SW480 (cell line): ENCODE results near the gene LIPC.
"Not testable (repeated sequence)": the region's sequence is repeated elsewhere in the genome, so short reads cannot be mapped to it uniquely, and the experiment has no call there.

Source experiments
- DNase-seq: peaks from one replicate; pipeline ENCODE4 v3.0.0-alpha.2; 2016; ENCODE audit warnings: low spot score

LIPC gene

DNA sequence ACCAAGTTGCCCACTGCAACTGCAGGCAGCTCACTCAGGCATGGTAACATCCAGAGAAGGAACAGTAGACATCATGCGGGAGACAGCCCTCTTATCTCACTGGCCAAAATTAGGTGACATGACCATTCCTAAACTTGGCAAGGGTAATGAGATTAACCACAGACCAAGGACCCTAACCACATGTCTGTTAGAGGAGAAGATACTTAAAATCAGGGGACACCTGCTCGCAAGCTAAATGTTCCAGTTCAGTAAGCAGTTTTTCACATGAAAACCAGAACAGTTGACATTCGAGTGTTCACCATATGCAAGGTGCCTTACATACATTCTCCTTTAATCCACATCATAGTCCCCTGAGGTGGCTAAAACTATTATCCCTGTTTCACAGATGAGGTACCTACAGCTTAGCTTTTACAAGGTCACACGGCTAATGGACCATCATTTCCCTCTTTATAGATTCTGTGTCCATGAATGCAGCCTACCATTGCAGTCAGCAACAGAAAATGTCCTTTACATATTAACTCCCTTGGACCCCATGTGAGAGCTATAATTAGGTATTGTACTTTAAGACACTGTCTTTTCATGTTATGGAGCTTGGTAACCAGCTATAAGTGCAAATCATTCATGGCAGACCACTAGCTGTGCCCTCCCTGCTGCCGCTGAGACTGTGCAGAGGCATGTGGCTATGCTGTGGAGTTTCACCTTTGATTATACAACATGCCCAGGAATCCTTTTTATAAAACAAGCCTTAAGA, 154.1 kb downstream of the LIPC start:
- no peak for DNase-seq

GRCh38 chr15:58587486-58587885, 155.7 kb downstream of the LIPC start:
- DNase-seq, result no peak

DNA sequence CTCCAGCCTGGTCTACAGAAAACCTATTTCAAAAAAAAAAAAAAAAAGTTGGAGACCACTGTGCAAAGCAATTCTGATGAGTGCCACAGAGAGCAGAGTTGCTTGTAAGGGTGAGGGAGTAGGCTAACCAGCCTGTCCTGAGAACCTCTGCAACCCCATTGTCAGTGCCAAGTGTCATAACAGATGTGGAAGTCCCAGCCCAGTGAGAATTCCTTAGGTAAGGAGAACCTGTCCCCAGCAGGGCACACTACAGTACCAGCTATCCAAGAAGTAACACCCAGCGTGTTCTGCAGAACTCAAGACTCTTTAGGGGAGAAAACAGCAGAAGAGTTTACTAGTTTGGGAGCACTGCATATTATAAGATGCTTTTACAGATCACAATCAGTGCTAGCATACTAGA, 156.3 kb downstream of the LIPC start:
- no peak for DNase-seq

DNA sequence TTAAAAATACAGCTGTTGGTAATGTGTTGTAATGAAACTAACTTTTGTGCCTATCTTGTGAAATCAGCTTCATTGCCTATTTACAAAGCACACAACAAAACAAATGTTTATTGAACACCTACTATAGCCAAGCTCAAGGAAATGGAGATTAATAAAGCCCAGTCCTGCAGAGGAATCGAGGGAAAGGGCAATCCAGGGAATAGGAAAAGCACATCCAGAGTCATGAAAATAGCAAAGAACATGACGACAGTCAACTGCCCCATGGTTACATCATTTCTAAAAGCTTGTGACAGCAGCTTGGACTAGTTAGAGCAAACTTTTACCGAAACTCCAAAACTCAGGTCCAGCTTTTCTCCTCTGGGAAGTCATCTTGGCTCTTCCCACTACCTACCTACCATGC, 157.3 kb downstream of the LIPC start:
- no peak for DNase-seq

DNA sequence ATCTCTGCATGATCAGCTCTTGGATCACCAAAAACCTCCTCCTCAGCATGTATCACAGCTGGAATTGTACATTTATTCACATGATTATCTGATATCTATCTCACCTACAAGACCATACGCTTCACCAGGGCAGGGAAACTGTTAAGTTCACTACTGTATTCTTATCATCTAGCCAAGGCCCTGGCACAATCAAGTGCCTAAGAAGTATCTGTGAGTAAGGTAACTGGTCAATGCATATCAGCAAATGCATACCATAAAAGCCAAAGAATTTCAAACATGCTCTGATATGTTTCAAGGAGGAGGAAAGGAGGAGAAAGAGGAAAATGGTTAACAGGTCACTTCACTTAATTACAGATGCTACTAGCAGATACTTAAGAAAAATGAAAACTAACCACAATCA, 158.4 kb downstream of the LIPC start:
- DNase-seq, result no peak

DNA sequence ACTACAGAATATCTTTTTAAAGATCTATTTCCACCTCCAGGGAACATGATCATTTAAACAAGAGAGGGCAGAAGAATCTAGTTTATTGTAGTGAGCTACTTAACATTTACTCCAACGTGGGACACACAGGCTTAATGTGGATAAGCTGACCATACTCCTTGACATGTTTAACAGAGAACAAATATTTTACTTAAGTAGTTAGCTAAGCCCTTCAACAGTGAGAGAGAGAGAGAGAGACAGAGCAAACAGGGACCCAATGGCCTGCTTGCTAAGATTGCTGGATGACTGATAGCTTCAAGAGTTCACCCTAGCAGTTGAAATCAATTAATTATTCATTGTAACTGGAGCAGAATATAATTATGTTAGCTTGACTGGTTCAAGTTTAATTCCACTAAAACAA, 159.1 kb downstream of the LIPC start:
- DNase-seq, result no peak

DNA sequence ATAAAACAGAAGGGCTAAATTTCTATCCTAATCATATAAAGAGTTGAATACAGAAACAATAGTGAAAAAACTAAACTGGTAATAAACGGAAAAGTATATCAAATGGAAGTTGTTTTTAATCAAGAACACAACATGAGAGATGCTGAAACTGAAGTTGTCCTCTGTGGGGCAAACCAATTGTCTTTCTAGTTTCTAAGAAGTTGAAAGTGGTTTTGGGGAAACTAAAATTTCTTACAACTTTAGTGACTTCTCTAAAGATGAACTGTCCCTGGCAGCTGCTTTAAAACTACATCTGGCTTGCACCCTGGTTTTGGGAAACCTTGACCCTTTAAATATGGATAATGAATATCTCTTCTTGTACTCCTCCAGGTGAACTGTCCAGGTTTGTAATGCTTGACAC, 162.1 kb downstream of the LIPC start:
- DNase-seq, result no peak

- no peak for DNase-seq
Observed at GRCh38 chr15:58594898-58595297, 163.1 kb downstream of the LIPC start.

DNA sequence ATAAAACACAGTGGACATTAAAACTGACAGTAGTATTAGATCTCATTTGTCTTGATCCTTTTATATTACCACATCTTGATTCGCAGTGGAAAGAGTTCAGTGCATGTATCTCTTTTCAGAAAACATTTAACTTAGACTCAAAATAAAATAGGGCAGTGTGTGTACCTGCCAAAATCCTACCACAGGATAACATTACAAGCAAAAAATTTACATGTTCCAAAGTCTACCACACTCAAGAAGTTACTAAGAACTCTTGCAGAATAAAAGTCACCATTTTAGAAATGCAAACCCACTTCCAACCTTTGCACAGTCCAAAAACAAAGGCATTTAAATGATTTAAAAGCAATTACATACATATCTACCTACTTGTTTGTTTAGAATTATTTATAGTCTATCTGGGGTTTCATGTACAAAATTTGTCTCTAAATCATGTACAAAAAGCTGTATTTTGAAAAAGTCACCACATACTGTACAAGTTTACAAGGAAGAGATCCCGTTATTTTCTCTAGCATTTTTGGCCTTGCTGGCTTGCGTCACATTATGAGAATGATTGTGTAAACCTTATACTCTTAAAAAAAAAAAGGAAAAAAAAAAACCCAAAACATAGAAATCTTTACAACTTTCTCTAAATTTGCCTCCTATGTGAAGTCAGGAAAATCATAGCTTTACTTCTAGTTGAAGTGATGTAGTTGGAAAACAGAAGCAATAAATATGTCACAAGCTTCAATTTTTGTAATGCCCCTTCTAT, 163.9 kb downstream of the LIPC start:
- no peak for DNase-seq

- no peak for DNase-seq
Observed at GRCh38 chr15:58597943-58598828, 166.4 kb downstream of the LIPC start.

DNA sequence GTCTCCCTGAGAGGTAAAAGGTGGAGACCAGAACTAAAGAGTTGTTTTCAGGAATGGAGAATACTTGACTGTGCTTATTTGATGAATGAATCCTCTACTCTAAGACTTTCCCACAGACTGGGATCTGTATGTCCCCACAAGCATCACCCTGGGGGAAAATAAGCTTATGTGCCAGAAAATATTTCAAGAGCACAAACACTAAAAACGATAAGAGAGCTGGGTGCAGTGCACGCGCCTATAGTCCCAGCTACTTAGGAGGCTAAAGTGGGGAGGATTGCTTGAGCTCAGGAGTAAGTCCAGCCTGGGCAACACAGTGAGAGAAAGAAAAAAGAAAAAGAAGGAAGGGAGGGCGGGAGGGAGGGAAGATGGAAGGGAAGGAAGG, 167.0 kb downstream of the LIPC start:
- no peak for DNase-seq

GRCh38 chr15:58602823-58603222, 171.0 kb downstream of the LIPC start:
- DNase-seq, result no peak

GRCh38 chr15:58603927-58604326, 172.1 kb downstream of the LIPC start:
- DNase-seq, result not testable (repeated sequence)

DNA sequence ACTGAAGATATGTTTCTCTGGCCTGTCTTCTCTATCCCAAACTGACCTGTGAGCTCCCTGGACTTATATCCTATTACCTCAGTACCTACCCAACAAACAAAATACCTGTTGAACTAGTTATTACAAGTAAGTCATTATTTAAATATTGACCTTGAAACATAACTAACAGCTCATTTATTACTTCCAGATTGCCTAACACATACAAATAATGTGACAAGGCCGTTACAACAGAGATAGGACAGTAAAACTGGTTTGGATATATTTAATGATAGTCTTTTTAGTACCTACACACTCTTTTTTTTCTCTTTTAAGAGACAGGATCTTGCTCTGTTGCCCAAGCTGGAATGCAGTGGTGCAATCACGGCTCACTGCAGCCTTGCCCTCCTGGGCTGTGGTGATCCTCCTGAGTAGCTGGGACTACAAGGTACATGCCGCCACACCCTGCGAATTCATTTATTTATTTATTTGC, 172.7 kb downstream of the LIPC start:
- no peak for DNase-seq

DNA sequence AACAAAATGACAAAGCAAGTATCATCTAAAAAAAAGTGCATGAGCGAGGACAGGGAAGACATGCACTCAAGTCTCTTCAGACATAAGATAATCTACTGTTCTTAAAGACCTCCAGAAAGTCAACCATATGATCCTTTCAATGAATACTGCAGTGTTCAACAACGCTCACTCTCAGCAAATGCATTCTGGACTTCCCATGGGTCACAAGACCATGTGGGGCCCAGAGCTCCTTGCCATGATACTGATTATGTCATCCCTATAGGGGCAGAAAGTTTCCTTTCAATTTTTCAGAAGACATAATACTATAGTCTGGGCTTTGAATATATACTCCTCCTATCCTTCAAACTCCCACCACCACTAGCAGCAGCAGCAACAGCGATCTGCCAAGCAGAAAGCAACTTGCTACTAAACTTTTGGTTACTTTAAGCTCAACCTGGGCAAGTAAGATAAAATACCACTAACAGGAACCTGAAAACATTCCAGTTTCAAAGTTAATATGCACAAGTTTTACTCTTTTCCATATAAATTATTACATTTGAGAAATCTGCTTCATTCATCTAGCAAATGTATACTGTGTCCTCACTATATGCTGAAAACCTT, 174.2 kb downstream of the LIPC start:
- no peak for DNase-seq

GRCh38 chr15:58606577-58607080, 174.8 kb downstream of the LIPC start:
- DNase-seq, result no peak

GRCh38 chr15:58608129-58608590, 176.4 kb downstream of the LIPC start:
- DNase-seq, result peak; percentile 70

- DNase-seq, result no peak
Observed at GRCh38 chr15:58608711-58609110, 176.9 kb downstream of the LIPC start.

DNA sequence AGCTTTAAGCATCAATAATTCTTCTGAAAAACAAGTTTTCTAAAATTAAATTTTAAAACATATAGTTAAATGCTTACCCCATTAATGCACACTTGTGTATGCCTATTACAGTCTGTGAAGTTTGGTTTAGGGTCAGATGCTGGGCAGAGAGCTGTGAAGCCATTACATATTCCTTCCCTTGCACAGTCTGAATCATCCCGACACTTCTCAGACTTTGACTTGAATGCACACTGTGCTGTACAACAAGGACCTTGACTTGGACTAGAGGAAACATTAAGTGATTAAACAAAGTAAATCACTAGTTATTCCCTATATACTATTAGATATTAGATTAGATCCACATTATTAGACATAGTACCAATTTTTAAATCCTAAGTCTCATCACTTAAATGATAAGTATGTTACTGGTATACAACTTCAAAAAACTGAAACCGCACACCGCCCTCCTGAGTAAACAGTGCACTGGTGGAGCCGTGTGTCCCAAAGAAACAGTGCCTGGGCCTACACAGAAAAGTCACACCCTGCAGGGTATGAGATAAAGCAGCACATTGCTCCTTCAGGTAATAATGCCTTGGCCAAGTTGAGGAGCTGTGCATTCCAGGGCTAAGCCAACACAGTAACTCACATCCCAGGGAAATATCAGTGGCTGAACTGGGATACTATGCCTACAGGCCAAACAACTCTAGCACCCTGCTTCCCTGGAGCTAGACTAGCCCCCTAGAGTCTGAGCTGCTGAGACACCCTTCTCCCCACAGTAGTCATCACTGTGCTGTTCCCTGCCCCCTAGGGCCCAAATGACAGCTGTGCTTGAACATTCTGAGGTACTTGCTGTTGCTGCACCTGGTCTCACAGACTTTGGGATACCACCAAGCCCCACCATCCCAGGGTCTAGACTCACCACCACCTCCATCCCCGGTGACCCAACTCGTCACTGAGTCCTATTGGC, 180.2 kb downstream of the LIPC start:
- no peak for DNase-seq

DNA sequence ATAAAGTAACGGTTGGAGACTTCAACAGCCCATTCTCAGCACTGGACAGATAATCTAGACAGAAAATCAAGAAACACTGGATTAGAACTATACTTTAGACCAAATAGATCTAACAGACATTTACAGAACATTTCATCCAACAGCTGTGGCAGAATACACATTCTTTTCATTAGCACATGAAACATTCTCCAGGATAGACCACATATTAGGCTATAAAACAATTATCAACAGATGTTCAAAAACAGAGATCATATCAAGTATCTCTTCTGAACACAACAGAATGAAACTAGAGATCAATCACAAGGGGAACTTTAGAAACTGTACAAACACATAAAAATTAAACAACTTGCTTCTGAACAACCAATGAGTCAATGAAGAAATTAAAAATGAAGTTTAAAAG, 184.4 kb downstream of the LIPC start:
- DNase-seq, result no peak
